T follicular helper cell (primary cell): ENCODE measurements around the gene PLA1A.
"Not testable (repeated sequence)": the region's sequence is repeated elsewhere in the genome, so short reads cannot be mapped to it uniquely, and the experiment has no call there.

ENCODE experiments used
- DNase-seq: peaks from one replicate; pipeline ENCODE4 v3.0.0-alpha.2; 2020; ENCODE audit warnings: low read depth

The PLA1A gene

GRCh38 chr3:119579366-119580066 is 18.2 kb upstream of the PLA1A start, which contains the start of gene ADPRH:
TSS of gene ADPRH (plus strand) at chr3:119579492. CDS start at chr3:119582170, 2,678 bp downstream.
- DNase-seq: peak; percentile 3

- DNase-seq: no peak
Measured at GRCh38 chr3:119580067-119580760, 17.5 kb upstream of the PLA1A start.

DNA sequence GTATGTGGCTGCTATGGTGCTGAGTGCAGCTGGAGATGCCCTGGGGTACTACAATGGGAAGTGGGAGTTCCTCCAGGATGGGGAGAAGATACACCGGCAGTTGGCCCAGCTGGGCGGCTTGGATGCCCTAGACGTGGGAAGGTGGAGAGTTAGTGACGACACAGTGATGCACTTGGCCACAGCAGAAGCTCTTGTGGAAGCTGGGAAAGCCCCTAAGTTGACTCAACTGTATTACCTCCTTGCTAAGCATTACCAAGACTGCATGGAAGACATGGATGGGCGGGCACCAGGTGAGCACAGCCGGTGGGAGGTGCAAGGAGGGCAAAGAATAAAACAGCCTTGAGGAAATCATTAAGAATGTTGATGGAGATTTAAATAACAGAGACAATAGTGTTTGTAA is 15.5 kb upstream of the PLA1A start:
- no peak for DNase-seq

DNA sequence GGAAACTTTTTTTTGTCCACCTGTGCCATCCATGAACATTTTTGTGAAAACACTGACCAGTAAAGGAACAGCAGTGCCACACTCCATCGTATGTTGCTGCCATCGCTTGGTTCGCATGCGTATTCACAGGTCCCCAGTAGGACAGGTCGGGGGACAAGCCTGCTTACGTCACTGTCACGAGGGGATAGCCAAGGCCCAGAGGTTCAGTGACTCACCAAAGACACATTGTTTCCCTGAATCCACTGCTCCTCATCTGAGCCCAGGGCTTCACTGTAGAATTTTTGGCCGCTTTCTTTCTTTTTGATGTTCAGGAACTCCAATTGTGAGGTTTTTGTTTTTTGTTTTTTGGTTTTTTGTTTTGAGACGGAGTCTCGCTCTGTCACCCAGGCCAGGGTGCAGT is 12.5 kb upstream of the PLA1A start:
- DNase-seq: no peak

DNA sequence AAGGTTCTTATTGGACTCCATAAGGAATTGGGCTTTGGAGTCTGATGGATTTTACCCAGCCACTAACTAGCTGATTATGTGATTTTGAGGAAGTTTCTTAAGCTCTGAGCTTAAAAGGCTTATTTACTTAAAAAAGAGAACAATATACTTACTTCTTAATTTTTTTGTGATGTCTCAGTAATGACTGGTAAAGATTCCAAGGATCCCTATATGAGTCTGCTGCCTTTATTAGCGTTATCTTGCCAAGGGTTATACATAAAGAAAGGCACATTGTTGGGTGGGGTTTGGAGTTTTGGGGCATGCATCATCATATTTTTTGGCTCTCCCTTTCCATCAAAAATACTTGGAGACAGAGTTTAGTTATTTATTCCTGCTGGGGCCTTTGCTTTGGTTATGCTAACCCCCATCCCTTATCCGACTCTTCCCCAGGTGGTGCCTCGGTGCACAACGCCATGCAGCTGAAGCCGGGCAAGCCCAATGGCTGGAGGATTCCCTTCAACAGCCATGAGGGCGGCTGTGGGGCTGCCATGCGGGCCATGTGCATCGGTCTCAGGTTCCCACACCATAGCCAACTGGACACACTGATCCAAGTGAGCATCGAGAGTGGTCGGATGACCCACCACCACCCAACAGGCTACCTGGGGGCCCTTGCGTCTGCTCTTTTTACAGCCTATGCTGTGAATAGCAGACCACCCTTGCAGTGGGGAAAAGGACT is 11.7 kb upstream of the PLA1A start:
- DNase-seq: no peak

GRCh38 chr3:119586733-119587172 is 10.9 kb upstream of the PLA1A start:
- DNase-seq: no peak

- no peak for DNase-seq
Measured at GRCh38 chr3:119588112-119588511, 9.6 kb upstream of the PLA1A start.

GRCh38 chr3:119589102-119589773 is 8.4 kb upstream of the PLA1A start:
- no peak for DNase-seq

DNA sequence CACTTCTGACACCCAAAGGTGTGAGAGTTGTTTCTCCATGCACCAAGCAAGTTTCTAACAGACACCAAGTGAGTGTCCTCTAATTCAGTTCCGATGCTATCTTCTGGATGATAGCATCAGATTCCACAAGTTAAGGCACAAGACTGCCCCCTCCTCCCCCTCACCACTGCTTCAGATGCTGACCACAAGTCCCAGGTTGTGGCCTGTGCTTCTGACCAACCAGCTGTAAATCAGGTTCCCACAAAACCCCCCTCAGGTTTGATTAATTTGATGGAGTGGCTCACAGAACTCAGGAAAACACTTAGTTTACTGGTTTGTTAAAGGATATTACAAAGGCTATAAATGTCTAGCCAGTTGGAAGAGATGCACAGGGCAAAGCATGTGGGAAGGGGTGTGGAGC is 7.0 kb upstream of the PLA1A start:
- DNase-seq: no peak

DNA sequence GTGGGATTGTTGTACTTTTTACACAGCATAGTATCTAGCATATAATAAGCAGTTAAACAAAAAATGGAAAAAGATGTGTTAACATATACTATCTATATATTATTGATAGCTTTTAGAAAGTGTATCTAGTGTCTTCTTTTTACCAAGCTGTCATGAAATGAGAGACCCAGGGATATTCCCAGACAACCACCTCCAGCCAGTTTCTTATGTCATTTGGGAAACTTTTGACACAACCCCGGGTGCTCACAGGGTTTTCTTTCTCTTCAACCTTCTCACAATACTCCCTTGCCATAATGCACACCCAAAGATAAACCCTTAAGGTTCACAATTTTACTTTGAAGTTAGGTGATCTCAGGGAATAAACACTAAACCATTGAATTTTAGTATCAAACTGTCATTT is 4.8 kb upstream of the PLA1A start:
- no peak for DNase-seq

GRCh38 chr3:119594066-119594465 is 3.6 kb upstream of the PLA1A start:
- DNase-seq: no peak

DNA sequence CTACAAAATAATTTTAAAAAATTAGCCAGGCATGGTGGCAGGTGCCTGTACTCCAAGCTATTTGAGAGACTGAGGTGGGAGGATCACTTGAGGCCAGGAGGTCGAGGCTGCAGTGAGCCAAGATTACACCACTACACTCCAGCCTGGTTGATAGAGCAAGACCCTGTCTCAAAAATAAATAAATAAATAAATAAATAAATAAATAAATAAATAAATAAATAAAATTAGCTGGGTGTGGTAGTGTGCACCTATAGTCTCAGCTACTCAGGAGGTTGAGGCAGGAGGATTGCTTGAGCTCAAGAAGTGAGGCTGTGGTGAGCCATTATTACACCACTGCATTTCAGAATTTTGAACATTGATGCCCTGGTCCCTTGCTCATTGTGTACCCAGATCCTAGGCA is 2.8 kb upstream of the PLA1A start:
- DNase-seq: not testable (repeated sequence)

DNA sequence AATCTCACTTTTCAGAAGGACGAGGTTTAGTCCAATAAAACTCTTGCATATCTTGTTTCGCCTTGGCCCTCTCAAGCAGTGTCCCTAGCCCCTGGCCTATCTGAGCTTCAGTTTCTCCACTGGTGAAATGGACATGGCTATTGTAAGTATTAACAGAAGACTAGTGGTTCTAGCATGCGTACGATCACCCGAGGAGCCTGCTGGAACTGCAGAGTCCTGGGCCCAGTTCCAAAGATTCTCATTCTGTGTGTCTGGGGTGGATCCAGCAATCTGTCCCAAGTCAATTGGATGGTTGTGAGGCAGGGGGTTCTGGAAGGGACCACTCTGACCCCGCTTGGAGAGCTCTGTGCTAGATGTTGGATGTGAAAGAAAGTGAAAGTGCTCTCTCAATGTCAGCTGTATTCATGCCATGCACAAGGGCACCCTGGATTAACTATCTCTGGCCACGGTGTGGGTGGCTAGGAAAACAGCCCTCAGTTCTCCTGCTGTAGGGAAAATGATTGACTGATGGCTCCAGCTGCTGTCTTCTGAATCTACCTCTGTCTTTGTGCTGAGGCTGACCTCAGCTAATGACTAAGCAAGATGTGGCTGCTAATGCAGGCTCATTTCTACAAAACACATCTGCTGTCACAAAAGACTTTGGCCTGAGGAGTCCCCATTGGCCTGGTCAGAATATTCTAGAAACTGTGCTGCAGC is 1.9 kb upstream of the PLA1A start:
- no peak for DNase-seq

DNA sequence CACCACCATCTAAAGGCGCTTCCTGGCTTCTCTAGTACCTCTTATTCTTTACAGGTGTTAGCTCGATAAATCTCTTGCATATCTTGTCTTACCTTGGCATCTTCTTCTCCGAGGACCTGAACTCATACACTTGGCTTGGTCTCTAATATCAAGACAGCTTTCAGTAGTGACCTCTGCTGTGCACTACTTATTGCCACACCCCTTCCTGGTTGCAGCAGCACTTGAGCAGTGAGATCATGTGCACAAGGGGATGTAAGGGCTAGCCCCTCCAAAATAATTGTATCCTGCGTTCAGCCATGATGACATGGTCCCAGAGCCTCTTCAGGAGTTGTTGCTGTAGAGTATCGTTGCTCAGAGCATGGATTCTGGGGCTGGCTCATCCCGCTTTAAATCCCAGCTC is 1.3 kb upstream of the PLA1A start:
- no peak for DNase-seq

GRCh38 chr3:119598410-119599098 is 869 bp downstream of the PLA1A start:
- DNase-seq: no peak

GRCh38 chr3:119599558-119600174 is 2.0 kb downstream of the PLA1A start:
- no peak for DNase-seq

GRCh38 chr3:119600732-119601131 is 3.0 kb downstream of the PLA1A start:
- no peak for DNase-seq

DNA sequence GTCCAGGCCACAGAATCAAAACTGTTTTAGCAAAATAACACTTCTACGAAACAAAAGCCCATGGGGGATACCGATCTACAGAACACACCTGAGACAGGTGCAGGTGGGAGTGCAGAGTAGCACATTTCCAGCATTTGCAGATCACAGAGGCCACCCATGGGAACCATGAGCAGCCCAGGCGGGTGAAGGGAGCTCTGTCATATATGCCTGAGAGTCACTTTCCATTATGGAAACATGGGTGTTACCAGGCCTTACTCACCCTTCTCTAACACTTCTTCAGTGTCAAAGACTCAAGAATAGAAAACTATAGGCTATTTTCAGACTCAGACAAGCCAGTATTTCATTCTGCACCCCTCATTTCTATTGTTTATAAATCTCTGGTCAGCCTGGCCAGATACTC is 3.5 kb downstream of the PLA1A start:
- no peak for DNase-seq

GRCh38 chr3:119602676-119603075 is 5.0 kb downstream of the PLA1A start:
- no peak for DNase-seq

- DNase-seq: no peak
Measured at GRCh38 chr3:119604878-119605277, 7.2 kb downstream of the PLA1A start.
